T-helper 9 cell (primary cell): ENCODE measurements around the gene ACOX2.
"Not testable (repeated sequence)": the region's sequence is repeated elsewhere in the genome, so short reads cannot be mapped to it uniquely, and the experiment has no call there.

Source experiments
- DNase-seq: peaks from one replicate; pipeline ENCODE4 v3.0.0-alpha.2; 2020

The ACOX2 gene

DNA sequence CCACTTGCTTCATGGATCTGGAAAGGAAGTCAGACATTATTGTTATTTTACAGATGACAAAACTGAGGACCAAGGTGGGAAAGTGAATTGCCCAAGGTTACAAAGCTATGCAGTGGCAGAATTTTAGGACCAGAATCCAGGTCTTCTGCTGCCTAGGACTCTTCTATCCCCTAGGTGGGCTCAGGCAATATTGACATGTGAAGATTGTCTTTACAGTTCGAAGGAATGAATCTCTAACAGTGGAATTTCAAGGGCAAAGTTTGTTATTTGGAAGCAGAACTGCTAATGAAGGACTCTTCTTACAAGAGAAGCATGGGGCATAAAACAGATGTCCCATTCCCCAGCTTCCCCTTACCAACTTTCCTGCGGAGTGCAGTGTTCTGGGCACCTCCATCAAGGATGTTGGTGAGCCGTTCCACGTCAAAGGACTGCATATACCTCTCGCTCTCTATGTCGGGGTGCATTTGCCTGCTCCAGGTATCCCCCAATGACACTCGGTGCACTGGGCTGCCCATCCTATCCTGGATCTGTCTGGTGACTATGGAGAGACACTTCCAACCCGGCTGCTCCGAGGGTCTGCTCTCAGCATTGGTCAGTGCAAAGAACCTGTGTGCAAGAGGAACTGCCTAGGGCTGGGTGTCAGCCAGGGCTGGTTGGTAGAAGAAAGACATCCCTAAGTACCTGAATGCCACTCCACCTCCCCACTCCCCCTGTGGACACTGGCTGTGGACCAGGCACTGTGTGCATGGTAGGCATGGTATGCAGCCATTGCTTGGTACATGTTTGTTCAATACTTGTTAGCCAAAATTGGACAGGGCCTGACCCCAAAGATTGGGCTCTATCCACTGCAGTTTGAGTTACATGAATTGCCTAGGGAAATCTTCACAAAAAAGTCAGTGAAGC is 2.1 kb downstream of the ACOX2 start:
- DNase-seq, result no peak

- peak; percentile 63 for DNase-seq
Measured at GRCh38 chr3:58532794-58533220, 4.2 kb downstream of the ACOX2 start.

DNA sequence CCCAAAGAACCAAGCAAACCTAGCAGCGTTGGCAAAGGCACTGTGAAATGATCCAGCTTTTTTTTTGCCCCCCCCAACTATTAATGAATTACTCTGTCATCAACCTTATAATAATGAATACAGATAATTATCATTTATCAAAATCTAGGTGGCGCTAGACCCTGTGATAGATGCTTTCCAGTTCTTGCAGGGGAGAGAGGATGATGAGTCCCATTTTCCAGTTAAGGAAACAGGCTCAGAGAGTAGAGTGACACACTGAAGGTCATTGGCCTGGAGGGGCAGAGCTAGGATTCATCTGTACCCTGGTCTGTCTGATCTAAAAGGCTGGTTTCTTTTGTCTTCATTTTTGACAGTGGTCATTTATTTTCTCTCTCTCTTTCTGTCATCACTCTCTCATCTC is 5.0 kb downstream of the ACOX2 start:
- DNase-seq, result no peak

GRCh38 chr3:58531555-58531954 is 5.4 kb downstream of the ACOX2 start:
- no peak for DNase-seq

- DNase-seq, result no peak
Measured at GRCh38 chr3:58530354-58530865, 6.6 kb downstream of the ACOX2 start.

DNA sequence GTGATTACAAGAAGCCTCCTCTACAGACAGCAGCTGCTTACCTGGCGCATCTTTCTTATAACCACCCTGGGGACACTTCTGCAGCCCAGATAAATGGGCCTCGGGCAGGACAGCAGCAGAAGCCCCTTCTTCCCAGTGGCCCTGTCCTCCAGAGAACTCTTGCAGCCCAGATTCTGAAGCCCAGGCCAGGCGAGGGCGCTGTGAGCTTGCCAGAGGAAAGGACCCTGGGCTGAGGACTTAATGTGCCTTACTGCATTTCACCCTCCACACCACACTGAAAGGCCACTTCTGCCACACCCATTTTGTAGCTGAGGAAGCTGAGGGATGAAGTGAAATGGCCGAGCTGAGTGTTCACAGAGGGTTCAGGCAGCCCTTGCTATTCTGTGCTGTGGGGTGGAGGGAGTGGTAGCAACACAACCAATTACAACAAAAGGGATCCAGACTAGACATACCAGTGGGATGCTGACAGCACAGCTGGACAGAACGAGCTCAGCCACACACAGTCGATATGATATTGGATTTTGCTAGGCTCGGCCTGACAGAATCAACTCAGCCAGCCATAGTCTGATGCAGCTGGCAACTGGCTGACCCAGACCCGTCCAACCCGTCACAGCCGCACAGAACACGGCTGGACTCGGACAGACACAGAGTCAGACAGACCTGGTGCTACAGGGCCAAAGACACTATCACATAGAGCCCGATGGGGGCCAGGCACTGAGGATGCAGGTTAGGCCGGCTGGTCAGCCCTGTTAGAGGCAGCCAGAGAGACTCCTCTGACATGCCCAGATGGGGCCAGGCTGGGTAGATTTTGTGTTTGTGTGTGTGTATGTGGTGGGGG is 7.3 kb downstream of the ACOX2 start:
- DNase-seq, result no peak

- no peak for DNase-seq
Measured at GRCh38 chr3:58528629-58529028, 8.4 kb downstream of the ACOX2 start.

DNA sequence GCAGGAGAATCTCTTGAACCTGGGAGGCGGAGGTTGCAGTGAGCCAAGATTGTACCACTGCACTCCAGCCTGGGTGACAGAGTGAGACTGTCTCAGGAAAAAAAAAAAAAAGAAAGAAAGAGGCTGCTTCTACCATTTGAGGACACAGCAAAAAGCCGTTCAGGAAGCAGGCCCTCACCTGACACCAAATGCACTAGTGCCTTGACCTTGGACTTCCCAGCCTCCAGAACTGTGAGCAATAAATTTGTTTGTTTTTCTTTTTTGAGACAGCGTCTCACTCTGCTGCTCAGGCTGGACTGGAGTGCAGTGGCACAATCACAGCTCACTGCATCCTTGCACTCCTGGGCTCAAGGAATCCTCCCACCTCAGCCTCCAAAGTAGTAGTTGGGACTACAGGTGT is 9.6 kb downstream of the ACOX2 start:
- DNase-seq, result not testable (repeated sequence)

GRCh38 chr3:58526515-58526957 is 10.5 kb downstream of the ACOX2 start:
- DNase-seq, result no peak

DNA sequence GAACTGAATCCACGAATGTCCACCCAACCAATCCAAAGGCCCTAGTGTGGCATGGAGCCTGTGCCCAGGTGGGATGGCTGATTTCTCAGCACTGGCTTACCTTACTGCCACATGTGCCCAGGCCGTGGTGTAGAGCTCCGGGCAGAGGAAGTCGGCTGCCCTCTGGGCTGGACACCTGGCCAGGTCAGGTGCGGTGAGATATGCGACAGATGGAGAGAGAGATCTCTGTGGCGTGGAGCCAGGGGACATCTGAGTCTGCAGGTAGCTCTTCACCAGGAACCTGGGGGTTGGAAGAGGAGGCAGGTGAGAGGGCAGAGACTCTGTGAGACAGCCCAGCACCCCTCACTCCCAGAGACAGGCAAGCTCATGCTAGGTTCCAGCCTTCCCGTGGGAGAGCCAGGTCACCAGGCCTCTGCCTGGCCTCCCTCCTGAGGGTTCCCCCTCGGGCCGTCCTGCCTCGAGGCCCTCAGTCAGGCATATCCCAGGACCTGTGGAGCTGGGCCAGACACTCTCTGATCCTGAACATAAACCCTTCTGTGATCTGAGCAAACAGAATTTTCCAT is 12.6 kb downstream of the ACOX2 start:
- no peak for DNase-seq

DNA sequence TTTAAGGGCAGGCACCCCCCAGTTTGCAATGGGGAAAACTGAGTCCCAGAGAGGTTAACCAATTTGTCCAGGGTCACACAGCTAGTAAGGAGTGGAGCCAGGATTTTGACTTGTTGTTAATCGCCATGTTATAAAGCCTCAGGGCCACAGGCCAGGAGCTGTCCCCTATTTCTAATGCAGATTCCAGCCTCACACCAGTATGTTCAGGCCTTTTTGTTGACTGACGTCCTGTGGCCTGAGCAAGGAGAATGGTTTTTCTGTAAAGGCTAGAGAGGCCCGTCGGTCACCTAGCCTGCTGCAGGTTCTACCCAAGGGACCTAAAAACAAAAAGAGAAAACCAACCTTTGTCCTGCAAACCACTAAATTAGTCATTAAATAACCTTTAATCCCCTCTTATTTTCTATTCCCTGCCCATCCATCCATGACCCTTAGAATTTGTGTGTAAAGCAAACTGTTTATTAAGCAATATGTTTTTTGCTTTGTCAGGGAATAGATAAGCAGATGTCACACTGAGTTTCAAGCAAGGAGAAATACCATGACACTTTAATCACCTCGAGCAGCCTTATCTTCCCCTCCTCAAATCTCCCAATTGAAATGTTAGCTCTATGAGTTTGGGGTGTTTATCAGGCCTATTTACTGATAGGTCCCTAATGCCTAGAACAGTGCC is 14.1 kb downstream of the ACOX2 start:
- DNase-seq, result no peak

GRCh38 chr3:58521917-58522631 is 14.9 kb downstream of the ACOX2 start:
- no peak for DNase-seq

GRCh38 chr3:58521336-58521670 is 15.7 kb downstream of the ACOX2 start:
- no peak for DNase-seq

DNA sequence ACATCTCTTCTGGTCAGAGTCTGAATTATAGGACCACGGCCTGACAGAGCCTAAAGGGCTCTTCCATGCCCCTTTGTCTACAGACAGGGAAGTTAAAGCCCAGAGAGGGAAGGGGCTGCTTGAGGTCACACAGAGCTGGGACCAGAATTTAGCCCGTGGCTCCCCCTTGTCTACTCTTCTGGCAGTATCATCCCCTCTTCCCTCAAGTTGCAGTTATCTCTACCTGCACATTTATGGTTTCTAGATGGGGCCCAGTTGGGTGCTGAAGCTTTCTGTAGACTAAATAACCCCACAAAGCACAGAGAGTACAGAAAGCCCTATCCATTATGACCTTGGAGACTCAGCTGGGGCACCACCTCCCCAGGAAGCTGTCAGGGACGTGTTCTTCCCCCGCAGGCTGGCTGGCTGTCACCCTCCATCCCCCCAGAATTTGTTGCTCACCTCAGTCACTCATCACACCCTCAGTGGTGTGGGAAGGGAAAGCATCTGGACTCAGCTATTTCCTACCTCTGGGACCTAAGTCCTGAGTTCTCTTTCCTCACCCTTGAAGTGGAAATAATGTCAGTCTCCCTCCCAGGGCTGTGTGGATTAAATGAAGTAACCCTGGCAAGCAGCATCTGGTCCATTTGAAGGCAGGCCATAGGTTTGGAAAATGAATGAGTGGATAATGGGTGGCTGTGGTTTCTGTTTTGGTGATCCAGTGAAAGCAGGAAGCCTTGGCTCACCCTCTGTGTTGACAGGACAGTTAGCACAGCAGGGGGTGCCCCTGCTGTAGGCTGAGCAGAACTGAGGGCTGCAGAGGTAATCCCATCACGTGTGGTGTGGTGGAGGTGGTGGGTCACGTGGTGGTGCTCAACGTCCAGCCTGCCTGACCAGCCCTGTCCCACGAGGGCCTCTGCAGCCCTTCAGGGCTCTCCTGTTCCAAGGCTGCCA is 16.3 kb downstream of the ACOX2 start:
- no peak for DNase-seq

DNA sequence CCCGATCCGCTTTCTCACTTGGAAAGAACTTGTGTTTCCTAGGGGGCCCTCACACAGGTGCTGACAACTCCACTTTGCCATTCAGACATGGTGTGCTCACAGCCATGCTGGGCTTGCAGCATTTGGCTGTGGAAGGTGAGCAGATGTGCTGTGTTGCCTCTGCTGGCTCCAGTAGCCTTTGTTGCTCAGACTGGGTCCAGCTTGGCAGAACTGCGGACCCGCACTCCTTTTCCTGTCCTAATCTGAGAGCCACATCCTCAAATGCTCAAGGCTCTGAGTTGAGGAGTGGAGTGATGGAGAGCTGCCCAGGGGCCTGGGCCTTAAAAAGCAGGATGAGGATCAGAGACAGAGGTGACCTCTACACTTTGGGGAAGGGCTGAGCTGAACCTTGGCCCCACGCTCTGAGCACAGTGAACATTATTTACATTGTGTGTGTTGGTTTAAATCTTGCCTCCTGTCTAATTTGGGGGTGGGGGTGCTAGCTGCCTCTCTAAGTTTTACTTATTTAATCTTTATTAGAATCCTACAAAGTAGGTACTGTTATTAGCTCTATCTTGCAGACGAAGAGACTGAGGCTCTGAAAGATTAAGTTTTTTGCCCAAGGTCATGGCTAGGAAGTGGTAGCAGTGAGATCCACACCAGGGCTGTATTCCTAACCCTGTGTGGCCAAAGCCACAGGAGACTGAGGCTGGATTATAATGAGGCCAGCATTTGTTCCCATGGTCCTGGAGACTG is 17.2 kb downstream of the ACOX2 start:
- no peak for DNase-seq

DNA sequence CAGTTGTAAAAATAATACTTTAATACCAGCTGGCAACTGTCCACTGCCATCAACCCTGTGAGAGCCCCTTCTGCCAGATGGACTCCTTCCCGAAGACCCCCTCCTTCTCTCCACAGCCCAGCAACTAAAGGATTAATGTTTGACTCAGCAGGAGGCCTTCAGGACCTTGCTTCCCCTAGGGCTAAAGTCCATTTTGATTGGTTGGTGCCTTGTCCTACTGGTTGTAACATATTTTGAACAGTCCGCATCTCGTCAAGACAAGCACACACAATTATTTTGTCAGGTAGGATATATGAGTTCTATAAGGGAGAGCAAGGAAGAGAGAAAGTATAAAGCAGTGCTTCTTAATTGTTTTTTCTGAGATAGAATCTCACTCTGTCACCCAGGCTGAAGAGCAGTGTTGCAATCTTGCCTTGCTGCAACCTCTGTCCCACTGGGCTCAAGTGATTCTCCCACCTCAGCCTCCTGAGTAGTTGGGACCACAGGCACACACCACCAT is 18.6 kb downstream of the ACOX2 start:
- DNase-seq, result no peak

DNA sequence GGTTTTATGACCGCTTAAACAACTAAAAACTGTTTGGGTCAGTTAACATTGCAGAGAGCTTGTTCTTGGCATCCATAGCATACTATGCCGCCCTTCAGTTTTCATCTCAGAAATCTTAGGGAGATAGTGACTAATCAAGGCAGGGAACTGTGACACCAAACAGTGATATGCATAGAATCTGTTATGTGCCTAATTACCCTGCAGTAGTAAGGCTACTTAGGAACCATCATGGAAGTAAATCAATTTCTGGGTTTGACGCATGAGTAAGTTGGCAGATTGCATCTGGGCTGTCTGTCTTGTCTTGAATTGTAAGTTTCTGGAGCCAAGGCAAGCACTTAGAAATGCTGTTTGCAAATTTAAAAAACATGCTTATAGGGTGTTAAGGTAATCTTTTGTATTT is 22.6 kb downstream of the ACOX2 start:
- DNase-seq, result no peak

- no peak for DNase-seq
Measured at GRCh38 chr3:58508437-58508836, 28.6 kb downstream of the ACOX2 start.

DNA sequence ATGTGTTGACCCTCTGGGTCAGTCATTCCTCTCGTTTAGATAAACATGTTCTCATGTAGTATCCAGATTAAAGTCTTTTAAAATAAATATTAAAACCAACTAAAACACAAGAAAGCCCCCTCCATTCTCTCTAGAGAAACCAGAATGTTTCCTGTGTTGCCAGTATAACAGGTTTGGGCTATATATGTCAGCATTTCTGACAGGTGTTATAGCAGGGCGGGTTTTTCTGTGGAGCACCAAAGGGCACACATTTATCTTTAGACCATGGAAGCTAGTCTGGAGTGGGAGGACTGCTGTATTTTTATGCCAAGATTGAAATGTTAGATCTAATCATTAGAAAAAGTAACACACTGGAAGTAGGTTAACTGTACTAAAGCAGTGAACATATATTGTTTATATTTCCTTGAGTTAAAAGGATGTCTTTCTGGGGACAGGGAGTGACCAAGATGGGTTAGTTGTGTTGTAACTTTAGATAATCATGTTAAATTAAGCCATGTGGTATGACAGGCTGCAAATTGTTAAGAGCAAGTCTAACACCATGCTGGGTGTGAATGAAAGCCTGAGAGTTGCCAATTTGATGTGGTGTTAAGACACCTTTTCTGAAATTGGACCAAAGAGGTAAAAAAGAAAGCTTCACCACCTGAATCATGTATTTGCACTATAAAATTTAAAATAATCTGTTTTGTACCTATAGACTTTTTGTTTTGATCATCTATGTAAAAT is 29.5 kb downstream of the ACOX2 start:
- DNase-seq, result no peak
